Activated T-helper 17 cell treated with anti-CD3 and anti-CD28 coated beads, Interleukin-2, amount 50 U/mL, for 72 hours (primary cell): ENCODE data around the gene GPR157. TPM values are rescaled to one million over a fixed set of nuclear protein-coding genes. Genes with fewer than 3 reads are reported as not detected.
"Not testable (repeated sequence)": the region's sequence is repeated elsewhere in the genome, so short reads cannot be mapped to it uniquely, and the experiment has no call there.

Experiments
- ATAC-seq: fragments of 150-1000 bp; cut with Tn5 transposase; replicated peaks from 2 replicates; pipeline ENCODE4 v1.10.0; 2021; ENCODE audit warnings: mild to moderate bottlenecking, moderate library complexity
- H3K27ac Mint-ChIP-seq: one replicate; pipeline ENCODE4 v1.8.0; 2022; ENCODE audit warnings: mixed read lengths
- H3K27me3 Mint-ChIP-seq: one replicate; pipeline ENCODE4 v1.8.0; 2022; ENCODE audit warnings: mixed read lengths
- H3K36me3 Mint-ChIP-seq: one replicate; pipeline ENCODE4 v1.8.0; 2022; ENCODE audit warnings: low read depth, mild to moderate bottlenecking, mixed read lengths
- H3K4me1 Mint-ChIP-seq: one replicate; pipeline ENCODE4 v1.8.0; 2022; ENCODE audit warnings: mixed read lengths
- H3K4me3 Mint-ChIP-seq: one replicate; pipeline ENCODE4 v1.8.0; 2022; ENCODE audit warnings: mild to moderate bottlenecking, mixed read lengths
- H3K9me3 Mint-ChIP-seq: one replicate; pipeline ENCODE4 v1.8.0; 2022; ENCODE audit warnings: mixed read lengths
- total RNA-seq, 2 donors: library from RNA; stranded (reverse); gene quantifications; one replicate each; pipeline ENCODE4 v1.2.3, GENCODE V29; 2022

Gene GPR157
- total RNA-seq, 2 donors from 2014 or later: 16.0 to 23.8 TPM

- no peak overlapping the region for H3K27ac Mint-ChIP-seq
- H3K4me1 Mint-ChIP-seq: peaks cover 3% of the 10 kb centered on the region
- ATAC-seq: no peak
- no peaks in the 10 kb centered on the region for H3K9me3 Mint-ChIP-seq
- peaks cover 3% of the 10 kb centered on the region for H3K27me3 Mint-ChIP-seq
- no peak overlapping the region for H3K4me3 Mint-ChIP-seq
- no peaks in the 10 kb centered on the region for H3K36me3 Mint-ChIP-seq
Observed at GRCh38 chr1:9133870-9134585, 5.1 kb upstream of the GPR157 start.

GRCh38 chr1:9129266-9130041 is 552 bp upstream of the GPR157 start:
- ATAC-seq: peak; percentile 66

GRCh38 chr1:9128166-9128519 is 759 bp downstream of the GPR157 start:
- ATAC-seq: no peak
- Mint-ChIP-seq H3K27ac (peak overlapping the region; percentile 82), H3K4me1 (no peaks in the 10 kb centered on the region), H3K27me3 (no peaks in the 10 kb centered on the region), H3K4me3 (peak overlapping the region; percentile 84), H3K9me3 (no peaks in the 10 kb centered on the region), H3K36me3 (no peaks in the 10 kb centered on the region)

More at GRCh38 chr1:9129266-9130041, 552 bp upstream of the GPR157 start:
- H3K9me3 Mint-ChIP-seq: no peaks in the 10 kb centered on the region
- H3K4me1 Mint-ChIP-seq: no peaks in the 10 kb centered on the region
- peak overlapping the region; percentile 67 for H3K27ac Mint-ChIP-seq
- H3K27me3 Mint-ChIP-seq: no peaks in the 10 kb centered on the region
- H3K4me3 Mint-ChIP-seq: peak overlapping the region; percentile 64
- no peaks in the 10 kb centered on the region for H3K36me3 Mint-ChIP-seq

DNA sequence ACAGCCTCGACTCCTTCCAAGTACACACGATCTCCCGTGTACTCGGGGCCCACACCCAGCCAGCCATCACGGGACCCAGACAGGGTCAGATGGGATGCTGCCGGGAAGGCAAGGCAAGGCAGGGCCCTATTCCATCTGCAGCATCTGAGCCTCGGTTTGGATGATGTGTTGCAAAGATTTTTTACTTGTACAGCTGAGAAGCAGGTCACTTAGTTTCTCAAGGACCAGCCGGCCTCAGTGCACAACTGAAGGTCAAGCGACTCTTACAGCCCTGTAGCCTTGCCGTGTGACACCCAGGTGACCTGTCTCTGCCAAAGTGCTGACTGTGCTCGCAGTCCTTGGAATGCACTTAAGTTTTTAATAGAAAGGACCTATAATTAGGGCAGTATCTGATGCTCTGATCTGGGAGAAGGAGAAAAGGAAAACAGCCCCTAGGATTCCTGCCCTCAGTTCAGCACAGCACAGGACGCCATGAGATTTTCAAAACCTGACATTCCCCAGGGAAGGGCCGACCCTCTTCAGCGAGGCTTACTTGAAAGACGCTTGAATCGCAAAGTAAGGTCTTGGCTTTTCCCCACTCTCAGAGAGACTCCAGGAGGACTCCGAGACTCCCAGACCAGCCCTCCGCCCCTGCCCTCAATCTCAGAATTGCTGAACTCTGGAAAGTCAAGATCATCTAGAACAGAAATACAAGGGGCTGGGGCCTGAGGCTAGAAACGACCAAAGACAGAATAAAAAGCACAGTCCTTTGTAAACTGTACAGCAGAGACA is 1.3 kb downstream of the GPR157 start:
- no peak for ATAC-seq
- Mint-ChIP-seq H3K36me3 (no peaks in the 10 kb centered on the region), H3K27ac (peak overlapping the region; percentile 82), H3K4me1 (peaks cover under 1% of the 10 kb centered on the region), H3K4me3 (peak overlapping the region; percentile 84), H3K9me3 (no peaks in the 10 kb centered on the region), H3K27me3 (no peaks in the 10 kb centered on the region)

- Mint-ChIP-seq H3K4me3 (no peak overlapping the region), H3K36me3 (no peaks in the 10 kb centered on the region), H3K27me3 (no peaks in the 10 kb centered on the region), H3K27ac (no peak overlapping the region), H3K9me3 (no peaks in the 10 kb centered on the region), H3K4me1 (peaks cover 9% of the 10 kb centered on the region)
- ATAC-seq: no peak
Observed at GRCh38 chr1:9126511-9126910, 2.4 kb downstream of the GPR157 start.

DNA sequence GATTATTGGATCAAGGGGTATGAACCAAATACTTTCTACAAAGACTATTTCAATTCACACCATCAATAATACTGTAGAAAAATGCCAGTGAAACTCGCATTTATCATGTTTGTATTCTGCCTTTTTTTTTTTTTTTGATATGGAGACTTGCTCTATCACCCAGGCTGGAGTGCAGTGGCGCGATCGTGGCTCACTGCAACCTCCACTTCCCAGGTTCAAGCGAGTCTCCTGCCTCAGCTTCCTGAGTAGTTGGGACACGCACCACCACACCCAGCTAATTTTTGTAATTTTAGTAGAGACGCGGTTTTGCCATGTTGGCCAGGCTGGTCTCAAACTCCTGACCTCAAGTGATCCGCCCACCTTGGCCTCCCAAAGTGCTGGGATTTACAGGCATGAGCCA is 3.1 kb downstream of the GPR157 start:
- not testable (repeated sequence) for H3K9me3 Mint-ChIP-seq, H3K4me1 Mint-ChIP-seq, H3K36me3 Mint-ChIP-seq, ATAC-seq, H3K27me3 Mint-ChIP-seq, H3K27ac Mint-ChIP-seq, H3K4me3 Mint-ChIP-seq

- Mint-ChIP-seq H3K27me3 (no peaks in the 10 kb centered on the region), H3K4me1 (peaks cover 9% of the 10 kb centered on the region), H3K27ac (no peak overlapping the region), H3K4me3 (no peak overlapping the region), H3K9me3 (no peaks in the 10 kb centered on the region), H3K36me3 (no peaks in the 10 kb centered on the region)
- ATAC-seq: no peak
Observed at GRCh38 chr1:9125325-9125724, 3.6 kb downstream of the GPR157 start.

GRCh38 chr1:9124389-9124788 is 4.5 kb downstream of the GPR157 start:
- not testable (repeated sequence) for H3K27me3 Mint-ChIP-seq, H3K27ac Mint-ChIP-seq, ATAC-seq, H3K4me3 Mint-ChIP-seq, H3K36me3 Mint-ChIP-seq, H3K4me1 Mint-ChIP-seq, H3K9me3 Mint-ChIP-seq

DNA sequence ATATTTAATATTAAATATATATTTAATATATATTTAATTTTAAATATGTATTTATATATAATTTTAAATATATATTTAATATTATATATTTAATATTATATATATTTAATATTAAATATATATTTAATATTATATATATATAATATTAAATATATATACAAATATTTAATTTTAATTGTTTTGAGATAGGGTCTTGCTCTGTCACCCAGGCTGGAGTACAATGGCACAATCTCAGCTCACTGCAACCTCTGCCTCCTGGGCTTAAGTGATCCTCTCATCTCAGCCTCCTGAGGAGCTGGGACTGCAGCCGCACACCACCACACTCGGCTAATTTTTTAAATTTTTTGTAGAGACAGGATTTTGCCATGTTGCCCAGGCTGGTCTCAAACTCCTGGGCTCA is 5.2 kb downstream of the GPR157 start:
- not testable (repeated sequence) for H3K4me1 Mint-ChIP-seq, H3K27ac Mint-ChIP-seq, H3K9me3 Mint-ChIP-seq, ATAC-seq, H3K27me3 Mint-ChIP-seq, H3K36me3 Mint-ChIP-seq, H3K4me3 Mint-ChIP-seq

- Mint-ChIP-seq H3K36me3 (no peaks in the 10 kb centered on the region), H3K4me1 (peaks cover 9% of the 10 kb centered on the region), H3K4me3 (peak overlapping the region; percentile 58), H3K27ac (peak overlapping the region; percentile 4), H3K27me3 (no peaks in the 10 kb centered on the region), H3K9me3 (no peaks in the 10 kb centered on the region)
- ATAC-seq: peak; percentile 98
Observed at GRCh38 chr1:9121496-9122409, 7.1 kb downstream of the GPR157 start.

GRCh38 chr1:9120312-9120958 is 8.5 kb downstream of the GPR157 start:
- Mint-ChIP-seq H3K36me3 (no peaks in the 10 kb centered on the region), H3K27me3 (no peaks in the 10 kb centered on the region), H3K4me3 (no peak overlapping the region), H3K4me1 (peaks cover 9% of the 10 kb centered on the region), H3K9me3 (no peaks in the 10 kb centered on the region), H3K27ac (no peak overlapping the region)
- no peak for ATAC-seq

DNA sequence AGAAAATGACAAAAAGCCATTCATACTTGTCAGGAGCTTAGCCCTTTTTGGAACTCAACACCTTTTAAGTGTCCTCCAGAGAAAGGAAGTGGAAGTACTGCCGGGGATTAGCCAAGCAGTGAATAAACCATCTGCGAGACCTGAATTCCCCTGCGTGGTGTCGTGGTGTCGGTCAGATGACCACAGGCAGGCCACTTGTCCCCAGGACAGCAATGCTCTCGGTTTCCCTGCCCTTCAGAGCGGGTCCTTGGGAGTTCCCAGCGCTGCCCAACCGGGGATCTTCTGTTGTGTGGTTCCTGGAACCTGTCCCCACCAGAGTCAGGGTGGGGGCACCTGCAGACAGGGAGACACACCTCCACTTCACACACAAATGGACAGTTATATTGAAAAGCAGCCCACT is 9.2 kb downstream of the GPR157 start:
- no peaks in the 10 kb centered on the region for H3K27me3 Mint-ChIP-seq
- no peak overlapping the region for H3K4me3 Mint-ChIP-seq
- H3K27ac Mint-ChIP-seq: no peak overlapping the region
- no peaks in the 10 kb centered on the region for H3K9me3 Mint-ChIP-seq
- no peak for ATAC-seq
- H3K4me1 Mint-ChIP-seq: peaks cover 9% of the 10 kb centered on the region
- H3K36me3 Mint-ChIP-seq: no peaks in the 10 kb centered on the region

DNA sequence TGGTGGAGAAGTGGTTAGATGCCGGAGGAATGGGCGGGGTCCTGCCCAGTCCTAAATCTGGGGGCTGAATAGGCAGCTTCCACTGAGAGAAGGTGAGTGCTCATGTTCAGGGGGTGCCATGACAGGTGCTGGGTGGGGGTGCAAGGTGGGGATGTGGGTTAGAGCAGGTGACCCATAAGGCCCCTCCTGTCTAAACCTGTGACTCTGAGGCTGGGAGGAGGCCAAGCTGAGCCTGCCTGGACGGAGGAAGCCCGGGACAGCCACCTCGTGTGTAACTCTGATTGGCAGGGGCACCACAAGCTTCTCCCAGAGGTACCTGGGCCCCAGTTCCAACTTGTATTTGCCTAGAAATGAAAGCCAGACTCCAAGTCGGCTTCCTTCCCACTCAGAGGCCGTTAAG is 10.7 kb downstream of the GPR157 start:
- Mint-ChIP-seq H3K27me3 (no peaks in the 10 kb centered on the region), H3K36me3 (no peaks in the 10 kb centered on the region), H3K27ac (no peak overlapping the region), H3K4me3 (no peak overlapping the region), H3K9me3 (no peaks in the 10 kb centered on the region), H3K4me1 (peaks cover 10% of the 10 kb centered on the region)
- ATAC-seq: no peak
